Measurements from ENCODE around the gene SNAP25.
A peak's percentile ranks its signal among the peaks of the same experiment; 100 is the strongest.

GRCh38 chr20:10306440-10307358, 88.1 kb downstream of the SNAP25 start:
- TF ChIP-seq EZH2 (IDR thresholded peaks at IDR 0.05) (no peak), POLR2AphosphoS5 (IDR thresholded peaks at IDR 0.05; ENCODE audit: borderline replicate concordance, low read depth, low read length) (peak; percentile 46; the same call in 1 of the 2 replicates)

All from SK-N-MC (cell line).